Jurkat, Clone E6-1 (cell line): ENCODE measurements around the gene DYRK2.

Source experiments
- DNase-seq: peaks from one replicate; pipeline ENCODE4 v3.0.0-alpha.2; 2011; ENCODE audit warnings: low read depth, low spot score
- H3K4me3 ChIP-seq: 2 replicates; pipeline ENCODE4 v1.5.1; 2011; ENCODE audit warnings: mild to moderate bottlenecking, low read length, control low read depth, moderate library complexity

DYRK2 gene

DNA sequence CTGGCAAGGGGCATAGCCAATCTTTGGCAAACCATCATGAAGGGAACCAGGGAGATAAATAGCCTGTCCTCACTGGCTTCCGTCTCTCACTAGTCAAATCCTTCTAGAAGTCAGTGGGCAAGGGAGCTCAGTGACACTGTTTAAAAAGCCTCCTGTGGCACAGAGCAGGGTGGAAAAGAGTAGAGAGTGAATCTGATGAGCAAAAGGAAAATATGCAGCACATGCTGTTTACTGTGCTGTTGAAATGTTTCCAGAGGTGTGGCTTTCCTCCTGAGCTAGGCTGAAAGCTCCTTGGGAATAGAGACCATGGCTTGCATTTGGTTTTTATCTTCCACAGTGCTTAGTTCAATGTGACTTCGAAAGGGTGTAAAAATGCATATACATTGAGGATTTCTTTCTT lies 7.7 kb upstream of the DYRK2 start:
- no peak overlapping the region for H3K4me3 ChIP-seq
- DNase-seq = no peak

DNA sequence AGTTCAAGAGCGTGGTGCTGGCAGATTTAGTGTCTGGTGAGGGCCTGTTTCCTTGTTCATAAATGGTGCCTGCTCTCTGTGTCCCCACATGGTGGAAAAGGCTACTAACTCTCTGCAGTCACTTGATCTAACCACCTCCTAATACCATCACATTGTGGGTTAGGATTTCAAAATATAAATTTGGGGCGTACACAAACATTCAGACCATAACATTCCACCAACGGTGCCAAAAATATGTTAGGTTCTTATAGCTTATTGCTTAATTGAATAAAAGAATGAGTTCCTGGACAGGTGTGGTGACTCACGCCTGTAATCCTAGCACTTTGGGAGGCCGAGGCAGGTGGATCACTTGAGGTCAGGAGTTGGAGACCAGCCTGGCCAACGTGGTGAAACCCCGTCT lies 3.4 kb upstream of the DYRK2 start:
- H3K4me3 ChIP-seq = no peak overlapping the region
- DNase-seq = no peak

DNA sequence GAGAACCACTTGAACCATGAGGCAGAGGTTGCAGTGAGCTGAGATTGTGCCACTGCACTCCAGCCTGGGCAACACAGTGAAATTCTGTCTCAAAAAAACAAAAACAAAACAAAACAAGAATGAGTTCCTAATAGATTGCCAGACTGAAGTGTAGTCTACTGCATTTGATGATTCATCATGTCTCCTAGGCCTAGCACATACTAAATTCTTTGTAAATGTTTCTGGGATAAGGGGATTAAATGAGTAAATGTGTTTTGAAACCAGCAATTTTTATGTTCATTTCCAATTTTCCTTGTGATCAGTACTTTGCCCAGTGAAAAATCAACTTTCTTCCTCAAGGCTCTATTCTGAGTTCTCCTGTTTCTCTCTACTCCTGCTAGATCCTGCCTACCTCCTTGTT lies 2.9 kb upstream of the DYRK2 start:
- DNase-seq = no peak
- no peak overlapping the region for H3K4me3 ChIP-seq

DNA sequence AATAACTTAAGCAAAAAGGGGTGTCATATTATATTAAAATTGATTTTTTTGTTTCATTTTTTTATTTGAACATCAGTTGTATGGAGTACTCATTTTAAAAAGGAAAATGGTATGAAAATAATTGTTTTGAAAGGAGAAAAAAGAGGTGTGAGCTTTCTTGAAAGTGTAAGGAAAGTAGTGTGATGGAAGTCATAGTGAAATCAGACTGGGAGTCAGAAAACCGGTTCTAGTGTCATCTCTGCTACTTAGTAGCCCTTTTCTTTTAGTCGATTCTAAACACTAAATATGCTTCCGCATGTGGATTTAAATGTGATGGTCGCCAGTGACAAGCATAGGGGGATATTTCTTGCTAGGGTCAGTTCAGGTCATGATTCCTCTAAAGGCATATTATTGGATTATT lies 1.8 kb upstream of the DYRK2 start:
- no peak for DNase-seq
- H3K4me3 ChIP-seq = no peak overlapping the region

DNA sequence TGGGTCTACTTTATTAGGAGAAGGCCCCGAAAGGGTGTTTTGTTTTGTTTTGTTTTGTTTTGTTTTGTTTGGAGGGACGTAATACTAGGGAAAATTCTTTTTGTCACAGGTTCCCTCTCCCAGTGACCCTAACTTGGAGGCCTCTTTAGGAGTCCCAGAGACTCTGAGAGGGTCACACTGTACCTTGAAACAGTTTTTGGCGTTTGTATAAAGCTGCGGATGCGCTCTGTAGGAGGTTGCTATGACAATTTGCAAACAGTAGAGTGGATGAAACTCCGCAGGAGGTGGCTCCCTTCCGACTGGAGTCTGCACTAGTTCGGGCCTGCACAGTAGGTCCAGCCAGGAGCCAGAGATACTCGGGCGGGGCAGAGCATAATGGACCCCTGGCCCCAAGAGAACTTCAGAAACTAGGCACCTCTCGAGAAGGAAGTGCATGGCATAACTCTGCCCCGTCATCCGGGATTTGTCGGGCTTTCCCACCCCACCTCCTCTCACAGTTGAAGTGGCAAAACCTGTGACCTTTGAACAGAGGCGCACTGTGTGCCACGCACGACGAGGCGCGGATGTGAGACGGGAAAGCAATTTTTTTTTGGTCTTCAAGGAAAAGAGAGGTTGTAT lies 1.3 kb upstream of the DYRK2 start:
- H3K4me3 ChIP-seq = no peak overlapping the region
- no peak for DNase-seq

DNA sequence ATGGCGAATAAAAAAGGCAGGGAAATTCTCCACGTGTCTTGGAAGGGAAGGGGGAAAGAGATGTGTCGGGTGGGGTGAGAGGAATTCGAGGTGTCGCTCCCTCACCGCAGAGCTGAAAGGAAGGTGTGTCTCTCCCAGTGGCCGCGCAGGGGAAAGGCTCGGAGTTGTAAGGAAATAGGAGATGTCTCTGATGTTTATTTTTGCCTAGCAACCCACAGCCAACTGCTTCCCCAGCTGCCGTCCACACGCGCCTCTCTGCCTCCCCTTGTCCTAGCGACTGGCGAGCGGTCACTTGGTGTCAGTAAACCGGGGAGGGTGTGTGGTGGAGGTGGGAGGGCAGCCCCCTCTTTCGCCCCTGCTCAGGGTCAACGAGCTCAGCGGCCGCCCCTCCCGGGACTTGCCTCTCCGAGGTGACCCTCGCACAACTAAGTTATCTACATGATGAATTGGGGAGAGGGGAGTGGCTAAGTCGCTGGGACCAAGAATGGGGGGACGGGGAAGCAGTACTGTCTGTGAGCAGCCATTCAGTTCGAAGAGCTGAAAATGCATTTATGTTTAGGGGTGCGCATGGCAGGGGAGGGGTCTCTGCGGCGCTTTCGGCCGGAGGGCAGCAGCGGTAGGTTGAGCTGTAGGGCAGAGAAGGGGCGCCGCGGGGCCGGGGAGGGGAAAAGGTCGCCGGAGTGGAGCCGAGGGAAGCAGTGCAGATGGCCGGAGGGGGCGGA lies 585 bp upstream of the DYRK2 start:
- no peak for DNase-seq
- H3K4me3 ChIP-seq = peak overlapping the region; percentile 65

DNA sequence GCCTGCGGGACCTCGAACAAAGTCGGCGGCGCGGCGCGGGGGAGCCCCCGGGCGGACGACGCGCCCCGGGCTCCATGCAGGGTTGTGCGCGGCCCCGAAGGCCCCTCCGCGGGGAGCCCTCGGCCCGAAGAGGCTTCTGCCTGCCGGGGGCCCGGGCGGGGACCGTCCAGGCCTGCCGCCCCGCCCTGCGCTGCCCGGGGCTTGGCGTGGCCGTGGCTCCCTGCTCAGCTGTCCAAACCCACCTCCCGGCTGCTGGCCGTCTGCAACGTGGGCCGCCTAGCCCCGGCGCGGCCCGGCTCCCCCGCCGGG lies 670 bp downstream of the DYRK2 start:
- peak overlapping the region; percentile 65 for H3K4me3 ChIP-seq
- no peak for DNase-seq

DNA sequence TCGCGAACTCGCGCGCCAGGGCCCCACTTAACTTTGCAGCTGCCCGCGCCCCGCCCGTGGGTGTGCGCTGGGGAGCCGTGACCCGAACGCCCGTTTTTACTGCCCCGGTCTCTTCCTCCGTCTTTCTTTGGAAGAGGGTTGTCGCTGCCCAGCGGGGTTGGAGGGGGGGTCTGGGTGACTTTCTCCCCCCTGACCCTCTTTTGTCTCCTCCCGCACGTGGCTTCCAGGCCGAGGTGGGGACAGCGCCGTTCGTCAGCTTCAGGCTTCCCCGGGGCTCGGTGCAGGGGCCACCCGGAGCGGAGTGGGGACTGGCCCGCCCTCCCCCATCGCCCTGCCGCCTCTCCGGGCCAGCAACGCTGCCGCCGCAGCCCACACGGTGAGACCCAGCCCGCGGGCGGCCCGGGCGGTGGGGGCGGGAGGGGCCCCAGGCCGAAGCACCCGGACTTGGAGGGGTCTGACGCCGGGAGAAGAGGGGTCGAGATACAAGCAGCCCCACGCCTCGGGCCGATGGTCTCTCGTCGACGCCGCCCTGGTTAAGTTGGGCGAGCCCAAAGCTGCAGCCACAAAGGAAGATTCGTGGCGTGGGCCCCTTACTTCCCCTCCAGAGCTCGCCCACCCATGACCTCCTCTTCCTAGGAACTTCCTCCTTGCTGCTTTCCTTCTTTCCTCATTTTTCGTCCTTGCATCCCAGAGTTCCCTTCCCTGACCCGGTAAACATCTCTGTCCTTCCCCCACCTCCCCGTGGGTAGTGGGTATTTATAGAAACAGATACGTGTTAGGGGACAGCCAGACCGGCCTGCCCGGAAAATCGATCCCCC lies 1.2 kb downstream of the DYRK2 start:
- peak overlapping the region; percentile 65 for H3K4me3 ChIP-seq
- no peak for DNase-seq

DNA sequence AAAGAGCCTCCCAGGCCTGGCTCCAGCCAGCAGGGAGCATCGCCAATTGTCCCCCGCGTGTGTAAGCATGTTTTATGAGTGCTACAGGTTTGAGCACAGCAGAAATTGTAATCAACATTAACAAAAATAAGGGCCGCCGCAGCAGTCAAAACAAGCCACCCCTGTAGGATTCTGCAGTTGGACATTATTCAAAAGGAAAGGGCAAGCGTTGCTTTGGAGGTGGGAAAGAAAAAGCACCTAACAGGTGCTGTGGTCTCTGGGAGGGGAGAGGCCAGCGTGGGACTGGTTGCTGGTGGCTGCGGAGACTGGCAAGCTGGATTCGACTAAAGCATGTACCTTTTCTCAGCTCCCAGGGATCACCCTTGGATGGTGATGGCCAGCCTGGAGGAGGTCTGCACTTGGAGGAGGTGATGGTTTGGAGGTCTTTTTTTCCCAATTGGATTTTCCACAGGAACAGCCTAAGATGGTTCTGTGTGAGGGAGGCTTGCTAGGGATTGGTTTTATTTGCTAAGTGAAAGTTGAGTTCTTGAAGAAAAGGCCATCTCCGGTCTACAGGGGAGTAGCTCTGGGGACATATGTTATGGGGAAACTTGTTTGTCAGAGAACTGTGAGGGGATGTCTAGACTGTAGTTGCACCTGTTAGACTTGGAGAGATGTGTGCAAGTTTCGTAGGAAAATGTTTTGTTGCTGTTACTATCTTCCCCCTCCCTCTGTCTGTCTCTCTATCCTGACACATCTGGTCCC lies 2.0 kb downstream of the DYRK2 start:
- DNase-seq = no peak
- no peak overlapping the region for H3K4me3 ChIP-seq

DNA sequence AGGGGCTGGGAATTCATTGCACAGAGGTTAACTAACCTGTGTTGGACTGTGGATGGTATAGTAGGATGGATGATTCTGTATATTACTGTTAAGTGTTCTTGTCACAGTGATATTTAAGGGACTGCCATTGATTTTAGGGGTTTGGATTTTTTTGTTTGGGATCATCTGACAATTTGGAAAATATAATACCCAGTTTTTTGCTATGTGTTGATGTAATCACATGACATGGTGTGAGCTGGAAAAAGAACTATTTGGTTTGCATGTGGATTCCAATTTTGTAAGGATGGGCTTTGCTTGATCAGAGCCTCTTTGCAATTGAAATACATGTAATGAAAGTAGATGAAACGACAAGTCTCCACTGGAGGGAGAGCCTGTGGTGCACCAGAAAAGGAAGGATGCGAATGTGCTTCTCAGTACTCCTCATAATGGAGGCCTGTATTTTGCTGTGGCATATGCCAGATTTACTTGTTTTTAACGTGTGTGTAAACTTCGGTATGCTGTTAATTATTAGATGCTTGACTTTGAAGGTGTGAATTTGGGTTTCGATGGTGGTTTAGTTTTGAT lies 2.7 kb downstream of the DYRK2 start:
- peak; percentile 51 for DNase-seq
- H3K4me3 ChIP-seq = no peak overlapping the region

DNA sequence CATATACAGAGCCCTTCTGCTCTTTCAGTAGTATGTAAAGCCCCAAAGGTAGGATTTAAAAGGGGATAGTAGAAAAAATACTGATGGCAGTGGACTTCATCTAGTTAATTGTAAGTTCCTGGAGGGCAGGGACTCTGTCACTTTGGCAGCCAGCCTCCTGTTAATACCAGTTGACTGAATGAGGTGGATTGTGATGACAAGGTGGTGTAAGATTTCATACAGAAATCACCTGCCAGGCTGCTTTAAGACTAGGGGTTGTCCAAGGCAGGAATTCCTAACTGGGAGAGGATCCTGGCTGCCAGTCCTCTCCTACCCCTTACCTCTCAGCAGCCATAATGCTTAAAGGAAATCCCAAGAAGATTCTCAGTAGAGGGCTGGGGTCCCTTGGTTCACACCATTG lies 7.3 kb downstream of the DYRK2 start:
- no peak for DNase-seq
- no peak overlapping the region for H3K4me3 ChIP-seq

DNA sequence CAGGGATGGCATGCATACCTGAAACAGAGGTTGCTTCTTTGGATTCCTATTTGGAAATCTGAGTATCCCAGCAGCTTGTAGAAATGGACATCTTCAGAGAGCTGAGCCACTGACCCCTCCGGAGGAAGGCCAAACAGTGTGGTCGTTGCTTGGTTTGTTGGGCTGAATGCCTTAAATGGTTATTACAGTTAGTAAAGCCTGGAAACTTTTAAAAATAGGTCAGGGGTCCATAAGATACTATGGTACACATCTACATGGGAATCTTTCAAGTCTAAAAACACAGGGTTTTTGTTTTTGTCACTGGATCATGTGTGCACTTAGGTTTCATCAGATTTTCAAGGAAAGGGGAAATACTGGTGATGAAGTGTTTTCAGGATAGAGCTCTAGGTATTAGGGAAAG lies 7.7 kb downstream of the DYRK2 start:
- no peak for DNase-seq
- no peak overlapping the region for H3K4me3 ChIP-seq

DNA sequence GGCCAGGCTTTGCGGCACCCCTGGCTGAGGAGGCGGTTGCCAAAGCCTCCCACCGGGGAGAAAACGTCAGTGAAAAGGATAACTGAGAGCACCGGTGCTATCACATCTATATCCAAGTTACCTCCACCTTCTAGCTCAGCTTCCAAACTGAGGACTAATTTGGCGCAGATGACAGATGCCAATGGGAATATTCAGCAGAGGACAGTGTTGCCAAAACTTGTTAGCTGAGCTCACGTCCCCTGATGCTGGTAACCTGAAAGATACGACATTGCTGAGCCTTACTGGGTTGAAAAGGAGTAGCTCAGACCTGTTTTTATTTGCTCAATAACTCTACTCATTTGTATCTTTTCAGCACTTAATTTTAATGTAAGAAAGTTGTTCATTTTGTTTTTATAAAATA lies 9.9 kb downstream of the DYRK2 start:
- no peak for DNase-seq
- no peak overlapping the region for H3K4me3 ChIP-seq

DNA sequence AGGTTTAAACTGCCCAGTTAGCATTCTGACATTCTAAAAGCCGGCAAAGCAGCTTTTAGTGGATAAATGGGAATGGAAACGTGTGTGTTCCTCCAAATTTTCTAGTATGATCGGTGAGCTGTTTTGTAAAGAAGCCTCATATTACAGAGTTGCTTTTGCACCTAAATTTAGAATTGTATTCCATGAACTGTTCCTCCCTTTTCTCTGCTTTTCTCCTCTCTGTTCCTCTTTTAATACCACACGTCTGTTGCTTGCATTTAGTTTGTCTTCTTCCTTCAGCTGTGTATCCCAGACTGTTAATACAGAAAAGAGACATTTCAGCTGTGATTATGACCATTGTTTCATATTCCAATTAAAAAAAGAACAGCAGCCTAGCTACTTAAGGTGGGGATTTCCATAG lies 10.7 kb downstream of the DYRK2 start:
- DNase-seq = no peak
- H3K4me3 ChIP-seq = no peak overlapping the region

DNA sequence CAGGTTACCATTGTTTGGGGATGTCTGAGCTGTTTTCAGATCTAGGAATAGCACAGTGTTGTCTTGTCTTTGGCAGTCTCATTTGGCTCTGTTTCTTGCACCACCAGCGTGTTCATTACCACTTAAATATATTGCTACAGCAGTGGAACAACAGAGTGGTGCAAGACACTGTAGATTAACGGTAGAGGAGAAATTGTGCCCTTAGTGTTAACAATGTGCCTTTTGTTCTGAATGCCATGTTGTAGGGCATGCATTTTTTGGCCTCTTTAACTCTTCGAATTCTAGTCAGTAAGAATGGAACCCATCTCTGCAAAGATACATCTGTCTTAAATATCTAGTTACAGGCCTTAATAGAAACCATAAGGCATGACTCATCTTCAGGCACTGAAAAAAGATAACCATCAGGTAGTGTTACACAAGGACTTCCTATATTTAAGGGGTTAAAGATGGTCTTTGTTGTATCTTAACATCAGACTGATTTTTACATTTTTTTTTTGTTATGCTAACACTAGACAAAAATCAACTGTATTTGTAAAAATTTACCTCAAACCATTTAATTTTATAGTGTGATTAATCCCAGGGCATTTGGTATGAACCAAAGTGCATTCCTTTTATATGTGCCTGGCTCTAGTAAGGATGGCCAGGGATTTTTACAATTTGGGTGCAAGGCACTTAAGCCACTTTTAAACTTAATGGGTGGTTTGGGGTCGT lies 12.9 kb downstream of the DYRK2 start:
- H3K4me3 ChIP-seq = no peak overlapping the region
- DNase-seq = no peak

DNA sequence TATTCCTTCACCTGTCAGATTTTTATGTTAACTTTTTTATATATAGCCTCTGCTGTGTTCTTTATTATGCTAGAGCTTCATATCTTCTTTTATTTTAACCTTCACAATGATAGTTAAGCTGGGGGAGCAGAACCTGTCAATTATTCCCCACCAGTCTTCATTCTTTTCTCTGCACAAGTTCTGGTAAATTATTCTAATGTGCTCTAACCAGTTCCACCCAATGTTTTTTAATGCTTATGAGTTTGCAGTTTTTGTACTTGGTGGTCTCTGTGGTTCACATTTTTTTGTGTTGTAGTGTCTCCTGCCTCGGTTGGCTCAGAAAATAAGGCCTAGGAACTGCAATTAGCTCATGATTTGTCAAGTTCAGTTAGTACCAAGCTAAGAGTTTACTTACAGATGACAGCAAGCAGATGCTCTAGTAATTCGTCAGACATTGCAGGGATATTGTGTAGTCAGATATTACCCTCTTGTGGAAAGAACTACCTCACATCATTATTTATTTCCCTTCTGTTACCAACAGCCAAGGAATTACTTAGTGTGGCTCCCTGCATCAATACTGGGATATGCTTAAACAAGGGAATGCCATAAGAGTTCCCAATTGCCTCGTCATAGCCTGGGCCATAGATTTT lies 14.5 kb downstream of the DYRK2 start:
- H3K4me3 ChIP-seq = no peak overlapping the region
- DNase-seq = no peak

DNA sequence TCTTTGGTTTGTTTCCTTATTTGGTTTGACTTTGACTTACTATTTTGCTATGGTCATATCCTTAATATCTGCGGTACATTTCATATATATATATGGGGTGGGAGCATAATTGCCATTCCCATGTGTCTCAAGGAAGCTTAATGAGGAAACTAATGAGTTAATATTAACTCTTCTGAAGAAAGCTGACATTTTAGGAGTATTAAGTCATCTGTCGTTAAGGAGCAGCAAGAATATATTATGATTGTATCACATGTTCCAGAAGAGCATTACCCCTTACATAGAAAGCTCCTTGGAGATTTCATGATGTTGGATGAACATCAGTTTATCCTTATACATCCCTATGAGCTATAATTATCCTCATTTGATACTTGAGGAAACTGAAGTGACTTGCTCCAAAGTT lies 15.6 kb downstream of the DYRK2 start:
- no peak overlapping the region for H3K4me3 ChIP-seq
- no peak for DNase-seq

DNA sequence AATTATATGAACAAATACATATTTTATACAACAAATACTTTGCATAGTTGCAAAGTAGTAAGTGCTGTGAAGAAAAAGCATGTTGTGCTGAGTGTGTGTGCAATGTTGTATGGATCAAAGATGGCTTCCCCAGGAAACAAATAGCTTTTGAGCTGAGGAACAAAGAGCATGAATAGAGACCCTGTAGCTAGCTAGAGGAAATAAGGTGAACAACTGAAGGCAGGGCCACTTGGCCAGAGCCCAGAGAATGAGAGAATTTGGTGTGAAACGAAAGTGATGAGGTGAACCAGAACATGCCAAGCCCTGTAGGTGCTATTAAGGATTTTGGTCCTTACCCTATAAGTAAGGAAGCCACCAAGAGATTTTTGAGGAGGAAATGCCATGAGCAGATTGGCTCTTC lies 17.1 kb downstream of the DYRK2 start:
- DNase-seq = no peak

DNA sequence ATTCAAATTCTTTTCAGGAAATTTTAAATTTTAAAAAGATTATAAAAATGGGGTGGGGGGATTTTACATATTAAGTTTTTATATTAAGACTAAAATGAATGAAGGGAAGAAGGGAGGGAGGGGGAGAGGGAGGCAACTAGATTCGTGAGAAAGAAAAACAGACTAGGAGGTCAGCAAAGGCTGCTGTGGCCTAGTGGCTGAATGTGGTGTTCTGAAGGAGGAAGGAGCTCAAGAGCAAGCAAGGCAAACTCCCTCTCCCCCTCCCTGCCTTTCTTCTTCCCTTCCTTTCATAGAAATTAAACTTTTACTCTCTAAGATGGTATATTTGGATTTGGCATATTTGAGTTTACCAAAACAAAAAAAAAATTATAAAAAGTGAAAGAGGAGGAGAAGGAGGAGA lies 18.1 kb downstream of the DYRK2 start:
- no peak for DNase-seq
- H3K4me3 ChIP-seq = no peak overlapping the region

More for the DNA sequence above, 17.1 kb downstream of the DYRK2 start:
- H3K4me3 ChIP-seq = no peak overlapping the region
